Stomach (tissue), 9 donors: ENCODE data around the gene CHGA. TPM values are rescaled to one million over a fixed set of nuclear protein-coding genes. Genes with fewer than 3 reads are reported as not detected.

ENCODE experiments used
- DNase-seq, 2 donors: peaks; one replicate each; pipeline versions ENCODE4 v3.0.0 to v3.0.0-alpha.2; 2013 to 2019
- H3K27ac ChIP-seq, 5 donors: fragments of 200-600 bp in 4 of 5; sonication (generic) in 4 of 5; one replicate each; pipeline ENCODE4 v1.5.1; 2013 to 2019; ENCODE audit warnings: mild to moderate bottlenecking in 1 of 5, moderate library complexity in 1 of 5
- H3K27me3 ChIP-seq, 3 donors: fragments of 200-600 bp; sonication (generic); one replicate each; pipeline ENCODE4 v1.5.1; 2017 to 2019; ENCODE audit warnings: mixed run types in 1 of 3
- H3K36me3 ChIP-seq, 4 donors: fragments of 200-600 bp; sonication (generic); 1 replicate in 3 of 4; 2 replicates in 1 of 4; pipeline ENCODE4 v1.5.1; 2016 to 2019
- H3K4me1 ChIP-seq, 4 donors: fragments of 200-600 bp; sonication (generic); one replicate each; pipeline ENCODE4 v1.5.1; 2016 to 2019
- H3K4me3 ChIP-seq, 4 donors: fragments of 200-600 bp; sonication (generic) in 3 of 4; one replicate each; pipeline ENCODE4 v1.5.1; 2016 to 2019; ENCODE audit warnings: mild to moderate bottlenecking in 1 of 4
- H3K9me3 ChIP-seq, 4 donors: fragments of 200-600 bp; sonication (generic); one replicate each; pipeline ENCODE4 v1.5.1; 2016 to 2019
- CTCF ChIP-seq, 7 experiments: fragments of 450-650 bp in 4 of 7; fragments of 200-600 bp in 3 of 7; sonication (generic) in 3 of 7; IDR thresholded peaks; one replicate each; pipeline ENCODE4 v1.5.1; 2016 to 2019; ENCODE audit warnings: antibody characterized with exemption in 7 of 7, control low read depth in 2 of 7, mild to moderate bottlenecking in 1 of 7
- EP300 ChIP-seq: sonication (generic); formaldehyde crosslinking; IDR thresholded peaks from one replicate; pipeline ENCODE4 v1.6.1; 2017; ENCODE audit warnings: antibody characterized with exemption
- POLR2A ChIP-seq, 4 donors: fragments of 450-650 bp; IDR thresholded peaks; one replicate each; pipeline ENCODE4 v1.6.1; 2016; ENCODE audit warnings: antibody characterized with exemption in 4 of 4, control low read depth in 2 of 4, mild to moderate bottlenecking in 1 of 4, moderate library complexity in 1 of 4
- POLR2AphosphoS5 ChIP-seq, 3 donors: sonication (generic); formaldehyde crosslinking; IDR thresholded peaks; one replicate each; pipeline ENCODE4 v1.6.1; 2016; ENCODE audit warnings: antibody characterized with exemption in 3 of 3
- WGBS, 5 donors: extraction: QIAGEN DNeasy Blood & Tissue Kit in 3 of 5; methylation state at CpG; one replicate each; pipeline versions ENCODE4 v1.1.5 to v1.1.7; 2013 to 2018; 5-methylcytosine and 5-hydroxymethylcytosine counted together
- intact Hi-C: fragments of 100-400 bp; cut with DNase I; formaldehyde crosslinking; loops from one replicate; pipeline ENCODE4 v1.15.1; 2023; ENCODE audit warnings: low total_unique reads
- polyA plus RNA-seq, 3 donors: library from polyadenylated mRNA; stranded (reverse); fragments of 200-250 nt; gene quantifications; one replicate each; pipeline ENCODE4 v1.2.3, GENCODE V29; 2013
- total RNA-seq, 5 donors: library from RNA; depleted of rRNA; stranded (reverse); fragments of >200 nt; gene quantifications; one replicate each; pipeline versions ENCODE4 v1.1.0 to v1.2.3, GENCODE V29; 2014 to 2016
- donor health status: healthy with polysubstance abuse.
- donor health status: Bipolar disorder and iron deficiency.
- donor health status: healthy.

The CHGA gene
- total and polyA plus RNA-seq, 8 donors: 2.3 to 455 (median 132) TPM

DNA sequence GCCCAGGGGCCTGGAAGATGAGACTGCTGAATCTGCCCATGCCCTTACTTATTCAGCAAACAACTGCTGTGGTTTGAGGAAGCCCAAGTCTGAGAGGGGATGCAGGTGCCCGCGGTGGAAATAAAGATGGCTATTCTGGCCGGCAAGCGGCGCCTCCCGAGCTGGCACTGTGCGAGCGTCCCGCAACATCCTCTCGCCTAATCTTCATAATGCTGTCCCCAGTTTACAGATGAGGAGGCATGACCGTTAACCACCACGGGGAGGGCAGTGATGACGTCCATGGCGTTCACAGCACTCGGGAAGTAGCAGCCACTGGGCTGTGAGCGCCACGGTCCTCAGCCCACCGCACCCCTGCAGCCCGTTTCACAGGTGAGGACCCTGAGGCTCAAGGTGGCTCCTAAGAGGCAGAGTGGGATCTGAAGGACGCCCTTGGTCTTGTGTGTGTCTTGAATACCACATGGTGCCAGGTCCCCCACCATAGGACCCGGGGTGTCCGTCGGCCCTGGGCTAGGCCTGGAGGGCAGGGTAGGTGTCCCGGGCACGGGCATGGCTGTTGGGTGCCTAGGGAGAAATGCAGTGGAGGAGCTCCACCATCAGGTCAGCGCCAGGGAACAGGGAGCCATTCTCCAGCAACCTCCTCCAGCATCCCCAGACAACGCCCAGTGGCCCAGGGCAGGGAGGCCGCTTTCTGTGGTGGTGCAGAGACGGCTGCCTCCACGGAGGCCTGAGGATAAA is 20.2 kb downstream of the CHGA start:
- no peak overlapping the region for H3K4me3 ChIP-seq
- no peak overlapping the region for H3K27ac ChIP-seq
- H3K36me3 ChIP-seq: peaks cover 23 to 92% (median 82%) of the 10 kb centered on the region in 4 donors
- 90 to 95% (median 94%) methylated on average over 15 to 30 of the region's 30 CpGs for WGBS, 5 donors
- TF ChIP-seq POLR2A (IDR thresholded peaks at IDR 0.05): no peak
- no peak for TF ChIP-seq EP300
- no peak for TF ChIP-seq POLR2AphosphoS5 (IDR thresholded peaks at IDR 0.05)
- TF ChIP-seq CTCF (IDR thresholded peaks at IDR 0.05): no peak
- H3K27me3 ChIP-seq: no peaks in the 10 kb centered on the region
- H3K4me1 ChIP-seq: peaks cover 7 to 13% (median 13%) of the 10 kb centered on the region in 4 donors
- no peak for DNase-seq
- no peaks in the 10 kb centered on the region for H3K9me3 ChIP-seq
- intact Hi-C loops: no loop called here

DNA sequence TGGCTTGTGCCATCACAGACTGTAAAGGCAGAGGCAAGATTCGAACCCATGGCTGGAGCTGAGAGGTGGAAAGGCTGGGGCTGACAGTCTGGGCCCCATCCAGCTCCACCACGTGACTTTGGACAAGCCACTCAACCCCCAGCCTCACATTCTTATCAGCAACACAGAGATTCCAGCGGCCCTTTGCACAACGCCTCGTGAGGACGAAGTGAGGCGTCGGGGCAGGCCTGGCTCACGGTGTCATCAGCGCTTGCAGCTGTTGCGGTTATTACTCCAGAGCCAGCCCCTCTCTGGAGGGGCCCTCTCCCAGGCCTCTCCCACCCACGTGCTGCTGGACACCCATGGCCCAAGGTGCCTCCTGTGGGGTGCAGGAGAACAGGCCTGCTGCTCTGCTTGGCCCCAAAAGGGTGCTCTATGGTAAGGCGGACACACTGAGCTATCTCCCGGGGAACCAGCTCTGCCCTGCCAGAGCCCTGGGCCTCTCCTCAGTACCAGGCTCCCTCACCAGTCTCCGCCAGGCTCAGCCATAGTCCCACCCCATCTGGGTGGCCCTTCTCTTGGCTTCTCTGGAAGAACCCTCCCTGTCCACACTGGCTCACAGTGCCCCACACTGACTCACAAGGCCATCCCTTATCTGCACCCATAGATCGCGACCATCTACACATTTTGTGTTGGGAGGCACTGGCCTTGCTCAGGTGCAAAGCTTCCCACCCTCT is 21.1 kb downstream of the CHGA start:
- no peak for TF ChIP-seq POLR2AphosphoS5 (IDR thresholded peaks at IDR 0.05)
- no peak for TF ChIP-seq CTCF (IDR thresholded peaks at IDR 0.05)
- no peak for TF ChIP-seq POLR2A (IDR thresholded peaks at IDR 0.05)
- no peak for TF ChIP-seq EP300
- DNase-seq: no peak
- no peaks in the 10 kb centered on the region for H3K27me3 ChIP-seq
- H3K9me3 ChIP-seq: no peaks in the 10 kb centered on the region
- no peak overlapping the region for H3K4me3 ChIP-seq
- WGBS, 5 donors: 85 to 90% (median 89%) methylated on average over 14 to 17 of the region's 17 CpGs
- peaks cover 7 to 13% (median 13%) of the 10 kb centered on the region in 4 donors for H3K4me1 ChIP-seq
- peaks cover 23 to 92% (median 84%) of the 10 kb centered on the region in 4 donors for H3K36me3 ChIP-seq
- intact Hi-C loops: no loop called here
- H3K27ac ChIP-seq: no peak overlapping the region

- H3K27me3 ChIP-seq: no peaks in the 10 kb centered on the region
- intact Hi-C loops: no loop called here
- WGBS, 5 donors: 93 to 97% (median 94%) methylated on average over 7 to 12 of the region's 12 CpGs
- peaks cover 23 to 95% (median 88%) of the 10 kb centered on the region in 4 donors for H3K36me3 ChIP-seq
- H3K27ac ChIP-seq: no peak overlapping the region
- no peak overlapping the region for H3K4me3 ChIP-seq
- TF ChIP-seq POLR2A (IDR thresholded peaks at IDR 0.05): no peak
- TF ChIP-seq CTCF (IDR thresholded peaks at IDR 0.05): no peak
- no peak for TF ChIP-seq POLR2AphosphoS5 (IDR thresholded peaks at IDR 0.05)
- no peak for TF ChIP-seq EP300
- H3K9me3 ChIP-seq: no peaks in the 10 kb centered on the region
- no peak for DNase-seq
- H3K4me1 ChIP-seq: peaks cover 7 to 13% (median 13%) of the 10 kb centered on the region in 4 donors
Observed at GRCh38 chr14:92944976-92945375, 22.0 kb downstream of the CHGA start.

DNA sequence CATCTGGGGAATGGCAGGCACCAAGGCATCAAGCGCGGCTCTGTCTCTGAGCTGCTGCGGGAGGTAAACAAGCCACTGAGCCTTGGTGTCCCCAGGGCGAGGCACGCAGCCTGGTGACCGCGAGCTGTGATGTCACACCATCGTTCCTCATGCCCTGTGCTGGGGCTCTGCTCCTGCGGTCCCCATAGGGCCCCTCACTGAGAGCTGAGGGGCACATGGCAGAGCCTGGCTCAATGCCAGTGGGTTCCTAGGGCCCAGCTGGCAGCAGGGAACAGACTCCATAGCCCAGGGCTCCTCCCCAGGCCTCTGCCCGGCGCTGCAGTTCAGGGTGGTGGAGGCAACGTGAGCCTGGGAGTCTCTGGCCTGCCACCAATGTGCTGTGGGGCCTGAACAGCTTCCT is 22.6 kb downstream of the CHGA start:
- no peak for DNase-seq
- no peak for TF ChIP-seq EP300
- TF ChIP-seq POLR2AphosphoS5 (IDR thresholded peaks at IDR 0.05): no peak
- TF ChIP-seq CTCF (IDR thresholded peaks at IDR 0.05): no peak
- no peak for TF ChIP-seq POLR2A (IDR thresholded peaks at IDR 0.05)
- H3K36me3 ChIP-seq: peaks cover 28 to 95% (median 88%) of the 10 kb centered on the region in 4 donors
- WGBS, 5 donors: 91 to 96% (median 95%) methylated on average over 9 to 12 of the region's 12 CpGs
- H3K27me3 ChIP-seq: no peaks in the 10 kb centered on the region
- no peaks in the 10 kb centered on the region for H3K9me3 ChIP-seq
- no peak overlapping the region for H3K4me3 ChIP-seq
- peak overlapping the region in 1 of 5 donors; percentile 24 for H3K27ac ChIP-seq
- H3K4me1 ChIP-seq: peaks cover 7 to 13% (median 13%) of the 10 kb centered on the region in 4 donors
- intact Hi-C loops: no loop called here
